ENCODE data around the gene TMEM179. TPM values are rescaled to one million over a fixed set of nuclear protein-coding genes. Genes with fewer than 3 reads are reported as not detected.
A peak's percentile ranks its signal among the peaks of the same experiment; 100 is the strongest.

The TMEM179 gene
- total RNA-seq, 2 donors from 2014 or later = 0.52 to 2.2 TPM

- Histone ChIP-seq H3K27me3 (no peaks in the 10 kb centered on the region), H3K9me3 (no peaks in the 10 kb centered on the region), H3K4me1 (peaks cover 0 to 6% of the 10 kb centered on the region in 2 donors), H3K27ac (no peak overlapping the region), H3K36me3 (no peaks in the 10 kb centered on the region), H3K4me3 (no peak overlapping the region)
- no peak for DNase-seq (ENCODE audit: low spot score)
- TF ChIP-seq, protein P1, sequence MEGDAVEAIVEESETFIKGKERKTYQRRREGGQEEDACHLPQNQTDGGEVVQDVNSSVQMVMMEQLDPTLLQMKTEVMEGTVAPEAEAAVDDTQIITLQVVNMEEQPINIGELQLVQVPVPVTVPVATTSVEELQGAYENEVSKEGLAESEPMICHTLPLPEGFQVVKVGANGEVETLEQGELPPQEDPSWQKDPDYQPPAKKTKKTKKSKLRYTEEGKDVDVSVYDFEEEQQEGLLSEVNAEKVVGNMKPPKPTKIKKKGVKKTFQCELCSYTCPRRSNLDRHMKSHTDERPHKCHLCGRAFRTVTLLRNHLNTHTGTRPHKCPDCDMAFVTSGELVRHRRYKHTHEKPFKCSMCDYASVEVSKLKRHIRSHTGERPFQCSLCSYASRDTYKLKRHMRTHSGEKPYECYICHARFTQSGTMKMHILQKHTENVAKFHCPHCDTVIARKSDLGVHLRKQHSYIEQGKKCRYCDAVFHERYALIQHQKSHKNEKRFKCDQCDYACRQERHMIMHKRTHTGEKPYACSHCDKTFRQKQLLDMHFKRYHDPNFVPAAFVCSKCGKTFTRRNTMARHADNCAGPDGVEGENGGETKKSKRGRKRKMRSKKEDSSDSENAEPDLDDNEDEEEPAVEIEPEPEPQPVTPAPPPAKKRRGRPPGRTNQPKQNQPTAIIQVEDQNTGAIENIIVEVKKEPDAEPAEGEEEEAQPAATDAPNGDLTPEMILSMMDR (IDR thresholded peaks at IDR 0.05) = no peak
These were observed 38.7 kb upstream of the TMEM179 start for GRCh38 chr14:104643306-104643705.

- no peaks in the 10 kb centered on the region for H3K9me3 ChIP-seq
- H3K4me1 ChIP-seq = peaks cover 0 to 6% of the 10 kb centered on the region in 2 donors
- H3K36me3 ChIP-seq = no peaks in the 10 kb centered on the region
- no peaks in the 10 kb centered on the region for H3K27me3 ChIP-seq
- TF ChIP-seq, protein P1 (IDR thresholded peaks at IDR 0.05) = no peak
- no peak overlapping the region for H3K27ac ChIP-seq
- no peak overlapping the region for H3K4me3 ChIP-seq
- DNase-seq (ENCODE audit: low spot score) = no peak
These were observed 37.9 kb upstream of the TMEM179 start for GRCh38 chr14:104642540-104642868.

GRCh38 chr14:104641753-104642539 lies 37.4 kb upstream of the TMEM179 start:
- DNase-seq (ENCODE audit: low spot score) = no peak

GRCh38 chr14:104640681-104641080 lies 36.1 kb upstream of the TMEM179 start:
- Histone ChIP-seq H3K36me3 (no peaks in the 10 kb centered on the region), H3K4me3 (no peak overlapping the region), H3K9me3 (no peaks in the 10 kb centered on the region), H3K27ac (no peak overlapping the region), H3K27me3 (no peaks in the 10 kb centered on the region), H3K4me1 (peaks cover 0 to 6% of the 10 kb centered on the region in 2 donors)
- no peak for DNase-seq (ENCODE audit: low spot score)
- TF ChIP-seq, protein P1 (IDR thresholded peaks at IDR 0.05) = no peak

More at GRCh38 chr14:104641753-104642539, 37.4 kb upstream of the TMEM179 start:
- TF ChIP-seq, protein P1 (IDR thresholded peaks at IDR 0.05) = no peak
- H3K27ac ChIP-seq = no peak overlapping the region
- H3K27me3 ChIP-seq = no peaks in the 10 kb centered on the region
- no peaks in the 10 kb centered on the region for H3K9me3 ChIP-seq
- peaks cover 0 to 6% of the 10 kb centered on the region in 2 donors for H3K4me1 ChIP-seq
- no peak overlapping the region for H3K4me3 ChIP-seq
- no peaks in the 10 kb centered on the region for H3K36me3 ChIP-seq

GRCh38 chr14:104639885-104640548 lies 35.4 kb upstream of the TMEM179 start:
- no peaks in the 10 kb centered on the region for H3K27me3 ChIP-seq
- DNase-seq (ENCODE audit: low spot score) = no peak
- no peaks in the 10 kb centered on the region for H3K36me3 ChIP-seq
- no peak overlapping the region for H3K4me3 ChIP-seq
- H3K27ac ChIP-seq = no peak overlapping the region
- H3K9me3 ChIP-seq = no peaks in the 10 kb centered on the region
- TF ChIP-seq, protein P1 (IDR thresholded peaks at IDR 0.05) = peak; percentile 89 to 95
- peaks cover 0 to 6% of the 10 kb centered on the region in 2 donors for H3K4me1 ChIP-seq
